OCI-LY3 (cell line): ENCODE results near the gene TINAG.

Experiments
- H2AFZ ChIP-seq: fragments of 200-600, 300-600 bp; shearing (Covaris generic); 2 replicates; pipeline ENCODE4 v1.6.0; 2014; ENCODE audit warnings: antibody characterized with exemption, low read depth, low read length
- H3K27ac ChIP-seq: fragments of 200-600, 300-600 bp; sonication (generic); 2 replicates; pipeline ENCODE4 v1.5.1; 2014; ENCODE audit warnings: mild to moderate bottlenecking, low read length, moderate library complexity, mixed read lengths
- H3K27me3 ChIP-seq: fragments of 200-600, 300-600 bp; sonication (generic); 2 replicates; pipeline ENCODE4 v1.6.1; 2014; ENCODE audit warnings: low read depth, low read length, mixed read lengths
- H3K36me3 ChIP-seq: fragments of 200-600, 300-600 bp; sonication (generic); replicated peaks from 2 replicates; pipeline ENCODE3; 2014; ENCODE audit warnings: low read depth, low read length, mixed read lengths
- H3K4me1 ChIP-seq: fragments of 300-600, 200-600 bp; sonication (generic); 2 replicates; pipeline ENCODE4 v1.6.1; 2014; ENCODE audit warnings: low read length, mixed read lengths
- H3K4me2 ChIP-seq: fragments of 200-600, 300-600 bp; sonication (generic); 2 replicates; pipeline ENCODE4 v1.6.1; 2014; ENCODE audit warnings: low read length, mixed read lengths
- H3K4me3 ChIP-seq: fragments of 300-600, 200-600 bp; sonication (generic); 2 replicates; pipeline ENCODE4 v1.5.1; 2014; ENCODE audit warnings: antibody characterized with exemption, mild to moderate bottlenecking, low read length, moderate library complexity
- H3K79me2 ChIP-seq: fragments of 300-600, 200-600 bp; shearing (Covaris generic); 2 replicates; pipeline ENCODE4 v1.6.1; 2014; ENCODE audit warnings: mild to moderate bottlenecking, low read length, mixed read lengths
- H3K9ac ChIP-seq: fragments of 300-600, 200-600 bp; shearing (Covaris generic); 2 replicates; pipeline ENCODE4 v1.6.0; 2014; ENCODE audit warnings: mild to moderate bottlenecking, low read length, moderate library complexity
- H3K9me3 ChIP-seq: fragments of 200-600, 300-600 bp; shearing (Covaris generic); 2 replicates; pipeline ENCODE4 v1.6.1; 2014; ENCODE audit warnings: low read length, mixed read lengths; ENCODE audit not compliant: insufficient read depth
- H4K20me1 ChIP-seq: fragments of 200-600, 300-600 bp; sonication (generic); 2 replicates; pipeline ENCODE4 v1.6.1; 2016; ENCODE audit warnings: low read length, mixed read lengths; ENCODE audit not compliant: insufficient read depth
- EZH2phosphoT487 ChIP-seq: fragments of 200-600 bp; shearing (Covaris generic); IDR thresholded peaks from 2 replicates; pipeline ENCODE4 v1.6.1; 2018; ENCODE audit warnings: antibody characterized with exemption, mixed run types, low read depth
- TF ChIP-seq, protein P1 (sequence below): fragments of 200-600, 300-600 bp; sonication (generic); IDR thresholded peaks from 2 replicates; pipeline ENCODE4 v1.5.1; 2014; ENCODE audit warnings: antibody characterized with exemption, low read length, low read depth

TINAG gene

DNA sequence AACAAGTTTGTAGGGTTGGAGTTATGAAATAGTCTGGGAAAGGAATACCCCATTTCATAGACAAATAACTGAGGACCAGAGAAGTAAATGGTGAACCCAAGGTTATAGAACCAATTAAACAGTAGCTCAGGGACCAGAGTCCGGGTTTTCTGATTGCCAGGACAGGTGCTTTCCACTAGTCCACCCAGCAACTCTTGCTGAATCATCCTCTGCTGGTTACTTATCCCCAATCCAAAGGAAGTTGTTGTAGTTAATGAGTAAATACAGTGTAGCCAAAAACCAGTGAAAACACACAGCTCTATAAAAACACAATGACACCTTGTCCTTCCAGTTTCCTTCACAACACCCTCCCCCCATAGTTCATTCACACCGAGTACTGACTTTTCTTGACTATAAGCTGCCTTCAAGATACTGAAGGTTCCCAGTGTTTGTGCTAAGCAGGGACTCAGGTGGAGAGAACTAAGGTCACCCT lies 766 bp upstream of the TINAG start:
- Histone ChIP-seq H4K20me1 (no peaks in the 10 kb centered on the region), H3K9ac (no peak overlapping the region), H3K9me3 (no peaks in the 10 kb centered on the region), H3K4me3 (no peak overlapping the region), H2AFZ (no peak overlapping the region), H3K4me1 (peaks cover 10% of the 10 kb centered on the region), H3K27me3 (0 out of 2 replicates have a peak, but pooled peaks cover 6% of the 10 kb centered on the region), H3K79me2 (no peaks in the 10 kb centered on the region), H3K4me2 (no peak overlapping the region), H3K36me3 (no peaks in the 10 kb centered on the region), H3K27ac (no peak overlapping the region)
- TF ChIP-seq EZH2phosphoT487 = no peak
- TF ChIP-seq, protein P1, sequence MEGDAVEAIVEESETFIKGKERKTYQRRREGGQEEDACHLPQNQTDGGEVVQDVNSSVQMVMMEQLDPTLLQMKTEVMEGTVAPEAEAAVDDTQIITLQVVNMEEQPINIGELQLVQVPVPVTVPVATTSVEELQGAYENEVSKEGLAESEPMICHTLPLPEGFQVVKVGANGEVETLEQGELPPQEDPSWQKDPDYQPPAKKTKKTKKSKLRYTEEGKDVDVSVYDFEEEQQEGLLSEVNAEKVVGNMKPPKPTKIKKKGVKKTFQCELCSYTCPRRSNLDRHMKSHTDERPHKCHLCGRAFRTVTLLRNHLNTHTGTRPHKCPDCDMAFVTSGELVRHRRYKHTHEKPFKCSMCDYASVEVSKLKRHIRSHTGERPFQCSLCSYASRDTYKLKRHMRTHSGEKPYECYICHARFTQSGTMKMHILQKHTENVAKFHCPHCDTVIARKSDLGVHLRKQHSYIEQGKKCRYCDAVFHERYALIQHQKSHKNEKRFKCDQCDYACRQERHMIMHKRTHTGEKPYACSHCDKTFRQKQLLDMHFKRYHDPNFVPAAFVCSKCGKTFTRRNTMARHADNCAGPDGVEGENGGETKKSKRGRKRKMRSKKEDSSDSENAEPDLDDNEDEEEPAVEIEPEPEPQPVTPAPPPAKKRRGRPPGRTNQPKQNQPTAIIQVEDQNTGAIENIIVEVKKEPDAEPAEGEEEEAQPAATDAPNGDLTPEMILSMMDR = no peak

DNA sequence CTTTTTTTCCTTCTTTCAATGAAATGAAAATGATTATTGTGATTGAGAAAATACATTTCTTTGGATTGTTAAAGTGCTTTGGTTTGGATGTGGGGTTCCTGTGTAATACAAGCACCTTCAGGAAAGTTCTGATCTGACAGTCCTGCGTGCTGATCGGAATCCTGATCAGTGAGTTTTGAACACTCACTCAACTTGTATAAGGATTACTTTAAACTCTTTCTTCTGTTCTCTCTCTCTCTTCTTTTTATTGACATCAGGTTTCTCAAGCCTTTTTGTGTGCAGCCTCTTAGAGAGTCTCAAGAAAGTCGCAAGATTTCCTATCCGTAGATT lies 710 bp downstream of the TINAG start:
- Histone ChIP-seq H3K4me2 (no peak overlapping the region), H3K79me2 (no peaks in the 10 kb centered on the region), H3K9me3 (no peaks in the 10 kb centered on the region), H3K4me3 (no peak overlapping the region), H3K4me1 (peaks cover 10% of the 10 kb centered on the region), H2AFZ (no peak overlapping the region), H3K27me3 (0 out of 2 replicates have a peak, but pooled peaks cover 6% of the 10 kb centered on the region), H3K27ac (no peak overlapping the region), H4K20me1 (no peaks in the 10 kb centered on the region), H3K36me3 (no peaks in the 10 kb centered on the region), H3K9ac (no peak overlapping the region)
- TF ChIP-seq, protein P1 = no peak
- no peak for TF ChIP-seq EZH2phosphoT487

DNA sequence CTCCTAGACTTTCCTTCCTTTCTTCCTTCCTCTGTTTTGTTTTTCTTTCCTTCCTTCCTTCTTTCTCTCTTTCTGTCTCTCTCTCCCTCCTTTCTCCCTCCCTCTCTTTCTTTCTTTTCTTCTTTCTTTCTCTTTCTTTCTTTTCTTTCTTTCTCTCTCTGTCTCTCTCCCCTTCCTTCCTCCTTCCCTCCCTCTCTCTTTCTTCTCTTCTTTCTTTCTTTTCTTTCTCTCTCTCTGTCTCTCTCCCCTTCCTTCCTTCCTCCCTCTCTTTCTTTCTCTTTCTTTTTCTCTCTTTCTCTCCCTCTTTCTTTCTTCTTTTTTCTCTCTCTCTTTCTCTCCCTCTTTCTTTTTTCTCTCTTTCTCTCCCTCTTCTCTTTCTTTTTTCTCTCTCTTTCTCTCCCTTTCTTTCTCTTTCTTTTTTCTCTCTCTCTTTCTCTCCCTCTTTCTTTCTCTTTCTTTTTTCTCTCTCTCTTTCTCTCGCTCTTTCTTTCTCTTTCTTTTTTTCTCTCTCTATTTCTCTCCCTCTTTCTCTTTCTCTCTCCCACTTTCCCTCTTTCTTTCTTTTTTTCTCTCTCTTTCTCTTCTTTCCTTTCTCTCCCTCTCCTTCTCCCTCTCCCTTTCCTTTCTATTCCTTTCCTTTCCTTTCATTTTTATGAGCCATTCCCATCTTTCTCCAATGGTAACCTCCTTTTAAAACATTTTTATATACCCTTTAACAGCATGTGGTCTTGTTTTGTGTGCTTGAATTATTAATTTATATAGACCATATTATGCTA lies 2.3 kb downstream of the TINAG start:
- no peak overlapping the region for H3K27ac ChIP-seq
- H4K20me1 ChIP-seq = no peaks in the 10 kb centered on the region
- H3K27me3 ChIP-seq = 0 out of 2 replicates have a peak, but pooled peaks cover 6% of the 10 kb centered on the region
- H3K36me3 ChIP-seq = no peaks in the 10 kb centered on the region
- H3K4me2 ChIP-seq = no peak overlapping the region
- no peak overlapping the region for H3K4me3 ChIP-seq
- TF ChIP-seq, protein P1 = no peak
- no peak for TF ChIP-seq EZH2phosphoT487
- peaks cover 10% of the 10 kb centered on the region for H3K4me1 ChIP-seq
- no peak overlapping the region for H3K9ac ChIP-seq
- no peaks in the 10 kb centered on the region for H3K79me2 ChIP-seq
- H3K9me3 ChIP-seq = no peaks in the 10 kb centered on the region
- H2AFZ ChIP-seq = no peak overlapping the region

DNA sequence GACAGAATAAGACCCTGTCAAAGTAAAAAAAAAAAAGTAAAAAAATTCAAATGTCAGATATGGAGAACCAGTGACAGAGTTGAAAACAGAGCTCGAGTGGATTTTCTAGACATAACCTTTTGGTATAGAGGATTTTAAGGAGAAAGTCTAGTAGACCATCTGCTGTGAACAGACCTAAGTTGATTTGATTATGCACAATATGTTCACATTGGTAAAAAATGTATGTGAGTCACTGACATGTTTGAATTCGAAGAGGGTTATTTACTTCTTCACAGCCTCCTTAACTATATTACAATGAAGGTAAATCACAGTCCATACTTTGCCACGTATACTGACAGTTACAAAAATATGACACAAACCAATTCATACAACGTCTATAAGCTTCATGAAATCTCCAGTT lies 7.4 kb downstream of the TINAG start:
- H3K4me1 ChIP-seq = no peaks in the 10 kb centered on the region
- H3K9me3 ChIP-seq = no peaks in the 10 kb centered on the region
- H3K36me3 ChIP-seq = no peaks in the 10 kb centered on the region
- no peak overlapping the region for H3K9ac ChIP-seq
- H3K27me3 ChIP-seq = 0 out of 2 replicates have a peak, but pooled peaks cover 3% of the 10 kb centered on the region
- no peak overlapping the region for H2AFZ ChIP-seq
- no peak overlapping the region for H3K27ac ChIP-seq
- no peaks in the 10 kb centered on the region for H4K20me1 ChIP-seq
- no peak overlapping the region for H3K4me2 ChIP-seq
- no peak for TF ChIP-seq EZH2phosphoT487
- TF ChIP-seq, protein P1 = no peak
- H3K79me2 ChIP-seq = no peaks in the 10 kb centered on the region
- no peak overlapping the region for H3K4me3 ChIP-seq
